OCI-LY7 (cell line): ENCODE measurements around the gene PGPEP1.

Source experiments
- CTCF ChIP-seq: fragments of 200-600 bp; sonication (generic); conservative IDR thresholded peaks from 2 replicates; pipeline ENCODE4 v1.5.1; 2014; ENCODE audit warnings: mild to moderate bottlenecking, antibody characterized with exemption, low read length, moderate library complexity, mixed read lengths
- EZH2phosphoT487 ChIP-seq: fragments of 200-600 bp; sonication (generic); IDR thresholded peaks from 2 replicates; pipeline ENCODE4 v1.6.1; 2018; ENCODE audit warnings: low read depth, borderline replicate concordance, mild to moderate bottlenecking, mixed run types, antibody characterized with exemption, low read length, moderate library complexity, mixed read lengths

- TF ChIP-seq CTCF (no peak), EZH2phosphoT487 (no peak)
Measured at GRCh38 chr19:18304208-18304457, 36.3 kb upstream of the PGPEP1 start.
